Activated CD8-positive, alpha-beta T cell treated with anti-CD3 and anti-CD28 coated beads for 36 hours (primary cell): ENCODE results near the gene DRG2. TPM values are rescaled to one million over a fixed set of nuclear protein-coding genes. Genes with fewer than 3 reads are reported as not detected.

ENCODE experiments used
- ATAC-seq: fragments of 200-7000 bp; cut with Tn5 transposase; one replicate; pipeline ENCODE4 v1.10.0; 2021; ENCODE audit warnings: mild to moderate bottlenecking, moderate library complexity
- CTCF ChIA-PET: fragments of 350-600 bp; sonication (Branson Sonifier 250); formaldehyde crosslinking; loops from one replicate; lab custom pipeline; 2021; ENCODE audit warnings: antibody characterized with exemption; lab: Charles Lee
- POLR2A ChIA-PET: fragments of 350-600 bp; sonication (Branson Sonifier 250); formaldehyde crosslinking; loops from one replicate; lab custom pipeline; 2021; ENCODE audit warnings: antibody characterized with exemption; lab: Charles Lee
- DNase-seq: peaks from one replicate; pipeline ENCODE4 v3.0.0-alpha.2; 2020
- H3K27ac Mint-ChIP-seq: one replicate; pipeline ENCODE4 v1.8.0; 2021; ENCODE audit warnings: mild to moderate bottlenecking, mixed read lengths
- H3K27me3 Mint-ChIP-seq: one replicate; pipeline ENCODE4 v1.8.0; 2021; ENCODE audit warnings: mixed read lengths
- H3K36me3 Mint-ChIP-seq: one replicate; pipeline ENCODE4 v1.8.0; 2021; ENCODE audit warnings: low read depth, mixed read lengths
- H3K4me1 Mint-ChIP-seq: one replicate; pipeline ENCODE4 v1.8.0; 2021; ENCODE audit warnings: low read depth, mixed read lengths
- H3K4me3 Mint-ChIP-seq: one replicate; pipeline ENCODE4 v1.8.0; 2021; ENCODE audit warnings: mild to moderate bottlenecking, moderate library complexity, mixed read lengths
- H3K9me3 Mint-ChIP-seq: one replicate; pipeline ENCODE4 v1.8.0; 2021; ENCODE audit warnings: mixed read lengths
- intact Hi-C: fragments of 100-400 bp; cut with micrococcal nuclease; formaldehyde crosslinking; loops from one replicate; pipeline ENCODE4 v1.10.0; 2022
- total RNA-seq, 2 experiments: library from RNA; stranded (reverse); gene quantifications; one replicate each; pipeline ENCODE4 v1.2.3, GENCODE V29; 2021
- TF ChIP-seq, protein P1 (sequence below): fragments of 200-600 bp; IDR thresholded peaks from one replicate; pipeline ENCODE4 v1.8.0; 2022; ENCODE audit warnings: antibody characterized with exemption, mild to moderate bottlenecking

The DRG2 gene
- total RNA-seq, 2 experiments from 2014 or later = 45.0 to 45.1 TPM

DNA sequence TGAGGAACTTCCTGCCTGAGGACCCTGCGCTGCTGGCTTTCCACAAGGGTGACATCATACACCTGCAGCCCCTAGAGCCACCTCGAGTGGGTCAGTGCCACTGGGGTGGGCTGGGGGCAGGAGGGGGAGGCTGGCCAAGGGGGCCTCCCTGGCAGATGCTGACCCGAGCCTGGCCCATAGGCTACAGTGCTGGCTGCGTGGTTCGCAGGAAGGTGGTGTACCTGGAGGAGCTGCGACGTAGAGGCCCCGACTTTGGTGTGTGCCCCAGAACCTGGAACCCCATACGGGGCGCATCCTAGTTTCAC lies 69.2 kb downstream of the DRG2 start:
- H3K4me3 Mint-ChIP-seq = no peak overlapping the region
- no peaks in the 10 kb centered on the region for H3K9me3 Mint-ChIP-seq
- TF ChIP-seq, protein P1, sequence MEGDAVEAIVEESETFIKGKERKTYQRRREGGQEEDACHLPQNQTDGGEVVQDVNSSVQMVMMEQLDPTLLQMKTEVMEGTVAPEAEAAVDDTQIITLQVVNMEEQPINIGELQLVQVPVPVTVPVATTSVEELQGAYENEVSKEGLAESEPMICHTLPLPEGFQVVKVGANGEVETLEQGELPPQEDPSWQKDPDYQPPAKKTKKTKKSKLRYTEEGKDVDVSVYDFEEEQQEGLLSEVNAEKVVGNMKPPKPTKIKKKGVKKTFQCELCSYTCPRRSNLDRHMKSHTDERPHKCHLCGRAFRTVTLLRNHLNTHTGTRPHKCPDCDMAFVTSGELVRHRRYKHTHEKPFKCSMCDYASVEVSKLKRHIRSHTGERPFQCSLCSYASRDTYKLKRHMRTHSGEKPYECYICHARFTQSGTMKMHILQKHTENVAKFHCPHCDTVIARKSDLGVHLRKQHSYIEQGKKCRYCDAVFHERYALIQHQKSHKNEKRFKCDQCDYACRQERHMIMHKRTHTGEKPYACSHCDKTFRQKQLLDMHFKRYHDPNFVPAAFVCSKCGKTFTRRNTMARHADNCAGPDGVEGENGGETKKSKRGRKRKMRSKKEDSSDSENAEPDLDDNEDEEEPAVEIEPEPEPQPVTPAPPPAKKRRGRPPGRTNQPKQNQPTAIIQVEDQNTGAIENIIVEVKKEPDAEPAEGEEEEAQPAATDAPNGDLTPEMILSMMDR = no peak
- CTCF ChIA-PET = no interaction called here
- H3K36me3 Mint-ChIP-seq = no peaks in the 10 kb centered on the region
- no peak for DNase-seq
- no peak overlapping the region for H3K27ac Mint-ChIP-seq
- peaks cover 2% of the 10 kb centered on the region for H3K27me3 Mint-ChIP-seq
- ATAC-seq = no peak
- intact Hi-C loops = no loop called here
- POLR2A ChIA-PET = no interaction called here
- H3K4me1 Mint-ChIP-seq = peaks cover 25% of the 10 kb centered on the region

Other genes starting within 250 kb of the DRG2 start
- gene TOM1L2, start 115.5 kb upstream of the DRG2 start, total RNA-seq = 10 to 100 TPM; 10.3 to 10.8 TPM
- gene DRC3, start 115.1 kb upstream of the DRG2 start, total RNA-seq = under 1 TPM in 1 of 2 experiments, not detected in 1; 0.25 TPM
- 10 to 100 TPM; 28.5 to 29.7 TPM for gene ATPAF2, start 48.8 kb upstream of the DRG2 start, total RNA-seq
- 1 to 10 TPM; 8.7 to 9.1 TPM for gene GID4, start 48.5 kb upstream of the DRG2 start, total RNA-seq
- 1 to 10 TPM in 1 of 2 experiments, under 1 TPM in 1; 0.76 to 1.1 TPM for gene MYO15A, start 20.8 kb downstream of the DRG2 start, total RNA-seq
- gene ALKBH5, start 95.9 kb downstream of the DRG2 start, total RNA-seq = 100 to 1,000 TPM; 213 to 217 TPM
- gene LLGL1, start 137.7 kb downstream of the DRG2 start, total RNA-seq = 10 to 100 TPM; 15.1 to 17.6 TPM
- 100 to 1,000 TPM; 276 to 281 TPM for gene FLII, start 170.8 kb downstream of the DRG2 start, total RNA-seq
- gene MIEF2, start 172.7 kb downstream of the DRG2 start, total RNA-seq = 1 to 10 TPM; 5.5 to 6.2 TPM
- gene TOP3A, start 227.0 kb downstream of the DRG2 start, total RNA-seq = 10 to 100 TPM; 61.8 to 65.7 TPM
- gene SMCR8, start 227.3 kb downstream of the DRG2 start, total RNA-seq = 10 to 100 TPM; 12.9 to 13.7 TPM